ENCODE data around the gene CASZ1.

The CASZ1 gene

DNA sequence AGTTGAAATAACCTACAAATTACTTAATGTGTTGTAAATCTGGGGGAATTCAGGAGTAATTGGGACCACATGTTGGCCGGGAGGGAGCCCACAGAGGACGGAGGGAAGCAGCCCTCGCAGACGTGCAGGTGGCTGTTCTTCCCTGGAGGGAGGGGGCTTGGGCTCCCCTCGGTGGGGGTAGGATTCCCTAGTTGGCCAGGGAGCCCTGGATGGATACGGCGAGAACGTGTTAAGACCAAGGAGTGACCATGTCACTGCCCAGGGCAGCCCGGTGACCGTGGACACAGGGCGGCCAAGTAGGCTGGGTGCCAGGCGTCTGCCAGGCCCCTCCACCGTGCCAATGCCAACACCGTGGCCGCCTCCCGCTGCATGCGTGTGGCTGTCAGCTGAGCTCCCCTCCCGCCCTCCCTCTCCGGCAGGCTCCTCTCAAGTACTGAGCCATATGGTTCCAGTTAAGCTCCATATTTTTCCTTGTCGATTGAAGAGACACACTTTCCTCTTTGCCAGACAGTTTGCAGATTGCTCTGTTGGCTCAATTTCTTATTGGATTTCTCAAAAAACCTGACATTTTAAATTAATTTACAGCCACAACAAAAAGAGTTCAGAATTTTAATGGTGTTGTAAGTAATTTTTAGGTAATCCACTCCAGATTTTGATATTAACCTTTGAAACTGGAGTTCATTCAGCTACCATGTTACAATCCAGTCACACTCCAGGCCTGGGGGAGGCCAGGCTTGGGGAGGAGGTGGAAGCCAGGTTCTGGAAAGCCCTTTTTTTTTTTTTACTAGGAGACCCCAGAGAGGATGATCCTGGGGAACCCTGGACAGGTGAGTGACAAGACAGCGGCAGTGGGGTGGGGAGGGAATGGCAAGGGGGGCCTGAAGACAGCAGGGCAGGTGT lies 71.2 kb downstream of the CASZ1 start:
- no peak for DNase-seq (ENCODE audit: low read depth)

DNA sequence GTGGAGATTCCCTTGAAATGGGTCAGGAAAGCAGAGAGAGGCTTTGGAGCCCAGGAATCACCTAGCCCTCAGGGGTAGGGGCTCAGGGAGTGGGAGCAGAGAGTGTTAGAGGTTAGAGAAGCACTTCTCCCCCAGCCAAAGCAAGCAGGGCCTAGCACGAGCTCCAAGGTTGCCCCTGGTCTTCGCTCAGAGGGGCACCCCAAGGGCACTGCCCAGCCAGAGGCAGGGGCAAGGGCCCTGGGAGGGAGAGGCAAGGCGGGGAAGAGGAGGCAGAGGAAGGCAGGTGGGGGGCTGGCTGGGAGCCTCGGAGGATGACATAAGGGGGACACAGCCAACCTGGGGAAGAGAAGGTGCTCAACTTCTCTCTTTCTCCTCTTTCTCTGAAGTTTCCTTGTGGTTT lies 71.9 kb downstream of the CASZ1 start:
- no peak for DNase-seq (ENCODE audit: low read depth)

DNA sequence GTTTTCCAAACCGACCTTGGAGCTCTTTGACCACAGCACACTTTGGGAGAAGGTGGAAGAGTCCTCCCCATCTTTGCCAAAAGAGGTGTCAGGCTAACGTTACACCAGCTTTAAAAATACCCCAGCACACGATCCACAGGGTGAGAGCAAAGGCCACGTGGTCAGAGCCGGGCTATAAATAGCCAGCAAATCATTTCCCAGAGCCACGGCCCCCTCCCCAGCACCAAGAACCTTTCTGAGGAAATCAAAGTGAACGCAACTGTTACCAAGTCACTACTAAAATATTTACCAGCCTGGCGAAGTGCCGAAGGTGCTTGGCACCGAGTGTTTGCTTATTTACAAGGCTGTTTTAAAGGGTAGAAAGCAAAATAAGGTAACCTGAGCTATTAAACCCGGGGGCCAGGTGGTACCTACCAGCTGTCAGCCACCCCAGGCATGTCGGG lies 72.4 kb downstream of the CASZ1 start:
- no peak for DNase-seq (ENCODE audit: low read depth)

DNA sequence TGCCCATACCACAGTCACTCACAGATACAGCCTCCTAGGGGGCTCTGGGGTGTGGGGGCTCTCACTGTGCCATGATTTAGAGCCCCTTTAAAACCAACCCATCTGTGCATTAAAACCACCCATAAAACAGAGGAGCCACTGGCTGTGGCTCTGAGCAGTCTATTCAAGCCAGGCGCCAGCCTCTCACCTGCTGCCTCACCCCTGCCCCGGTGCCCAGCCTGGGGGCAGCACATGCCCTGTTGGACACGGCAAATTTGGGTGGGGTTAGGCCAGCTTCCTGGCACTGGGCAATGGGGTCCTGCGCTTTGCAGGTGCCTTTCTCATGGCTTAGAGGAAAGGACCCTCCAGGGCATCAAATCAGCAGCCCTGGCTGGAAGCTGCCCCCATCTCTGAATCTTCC lies 73.1 kb downstream of the CASZ1 start:
- DNase-seq (ENCODE audit: low read depth) = no peak

DNA sequence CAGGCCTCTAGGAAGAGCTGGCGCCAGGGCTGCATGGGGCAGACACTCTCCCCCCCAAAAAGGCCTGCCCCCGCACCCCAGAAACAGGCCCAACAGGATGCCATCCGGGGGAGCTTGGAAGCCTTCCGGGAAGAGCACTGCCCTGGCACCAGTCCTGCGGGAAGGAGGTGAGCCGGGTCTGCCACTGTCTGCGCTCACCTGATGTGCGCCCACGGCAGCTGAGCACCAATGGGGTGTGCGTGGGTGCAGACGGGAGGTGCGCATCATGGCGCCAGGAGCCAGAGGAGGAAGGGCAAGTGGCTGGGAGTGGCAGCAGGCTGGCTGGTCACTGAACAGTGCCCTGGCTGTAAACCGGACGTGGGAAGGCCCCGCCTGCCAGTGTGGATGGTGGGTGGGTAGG lies 73.6 kb downstream of the CASZ1 start:
- no peak for DNase-seq (ENCODE audit: low read depth)

DNA sequence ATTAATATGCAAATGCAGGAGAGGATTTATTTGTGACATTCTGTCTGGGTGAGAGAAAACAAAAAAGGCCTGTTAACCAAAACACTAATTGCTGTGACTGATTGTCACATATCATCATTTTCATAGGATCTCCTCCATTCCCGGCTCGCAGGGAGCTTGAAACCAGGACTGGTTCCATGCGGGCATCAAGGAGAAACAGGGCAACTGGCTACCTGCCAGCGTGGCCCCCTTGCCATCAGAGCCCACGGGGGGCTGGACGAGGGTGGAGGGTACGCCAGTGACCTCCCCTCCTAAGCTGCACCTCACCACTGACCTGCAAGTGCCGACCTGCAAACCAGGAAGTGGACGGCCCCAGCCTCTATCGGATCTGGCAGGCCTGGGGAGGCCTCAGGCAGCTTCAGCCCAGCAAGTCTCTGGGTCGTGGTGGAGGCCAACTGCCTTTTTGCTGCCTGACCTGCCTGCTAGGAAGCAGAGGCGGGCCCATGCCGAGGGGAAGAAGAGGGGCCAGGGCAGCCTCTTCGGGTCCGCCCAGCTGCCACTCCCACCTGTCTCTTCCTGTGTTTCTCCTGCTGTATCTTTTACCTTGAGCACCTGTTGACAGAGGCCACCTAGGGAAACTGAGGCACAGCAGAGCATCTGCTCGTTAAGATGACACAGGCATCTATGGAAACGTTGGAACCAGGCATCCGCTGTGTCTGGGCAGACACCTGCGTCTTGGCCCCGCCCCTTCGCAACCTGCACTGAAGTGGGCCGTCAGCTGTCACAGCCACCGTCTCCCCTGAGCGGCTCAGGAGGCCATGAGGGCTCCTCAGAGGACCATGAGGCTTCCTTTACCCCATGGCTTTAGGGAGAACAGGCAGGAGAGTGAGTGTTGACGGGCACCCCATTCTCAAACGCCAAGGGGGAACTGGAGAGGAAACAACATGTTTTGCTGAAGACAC lies 74.8 kb downstream of the CASZ1 start:
- no peak for DNase-seq (ENCODE audit: low read depth)

DNA sequence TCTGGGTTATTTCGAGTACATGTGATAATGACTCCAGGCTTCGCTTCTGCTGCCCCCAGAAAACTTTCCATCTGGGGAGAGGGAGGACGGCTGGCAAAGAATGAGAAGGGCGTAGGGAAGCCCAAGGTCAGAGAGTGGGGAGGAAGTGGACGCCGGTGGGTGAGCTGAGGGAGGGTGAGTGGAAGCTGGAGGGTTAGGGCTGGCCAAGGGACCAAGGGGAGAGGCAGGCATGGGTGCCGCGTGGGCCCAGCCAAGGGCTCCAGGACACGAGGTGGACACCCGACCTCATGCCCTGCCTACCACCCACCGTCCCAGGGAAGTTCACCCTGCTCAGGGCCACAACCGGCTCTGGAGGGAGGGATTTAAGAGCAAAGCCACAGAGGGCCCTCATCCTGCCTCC lies 75.8 kb downstream of the CASZ1 start:
- no peak for DNase-seq (ENCODE audit: low read depth)

DNA sequence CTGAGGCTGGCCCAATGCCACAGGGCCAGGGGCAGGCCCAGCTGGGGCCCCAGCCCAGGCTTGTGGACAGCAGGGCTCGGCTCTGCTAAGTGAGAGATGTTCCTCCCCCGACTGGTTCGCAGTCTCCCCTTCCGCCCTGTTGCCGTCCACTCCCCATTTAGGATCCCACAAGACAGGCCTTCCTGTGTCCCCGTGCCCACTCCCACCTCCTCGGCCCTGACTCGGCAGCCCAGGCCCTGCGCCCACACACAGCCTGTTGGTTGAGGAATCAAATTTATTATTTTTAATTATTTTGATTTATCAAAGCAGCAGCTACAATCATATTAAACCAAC lies 78.4 kb downstream of the CASZ1 start:
- no peak for DNase-seq (ENCODE audit: low read depth)

DNA sequence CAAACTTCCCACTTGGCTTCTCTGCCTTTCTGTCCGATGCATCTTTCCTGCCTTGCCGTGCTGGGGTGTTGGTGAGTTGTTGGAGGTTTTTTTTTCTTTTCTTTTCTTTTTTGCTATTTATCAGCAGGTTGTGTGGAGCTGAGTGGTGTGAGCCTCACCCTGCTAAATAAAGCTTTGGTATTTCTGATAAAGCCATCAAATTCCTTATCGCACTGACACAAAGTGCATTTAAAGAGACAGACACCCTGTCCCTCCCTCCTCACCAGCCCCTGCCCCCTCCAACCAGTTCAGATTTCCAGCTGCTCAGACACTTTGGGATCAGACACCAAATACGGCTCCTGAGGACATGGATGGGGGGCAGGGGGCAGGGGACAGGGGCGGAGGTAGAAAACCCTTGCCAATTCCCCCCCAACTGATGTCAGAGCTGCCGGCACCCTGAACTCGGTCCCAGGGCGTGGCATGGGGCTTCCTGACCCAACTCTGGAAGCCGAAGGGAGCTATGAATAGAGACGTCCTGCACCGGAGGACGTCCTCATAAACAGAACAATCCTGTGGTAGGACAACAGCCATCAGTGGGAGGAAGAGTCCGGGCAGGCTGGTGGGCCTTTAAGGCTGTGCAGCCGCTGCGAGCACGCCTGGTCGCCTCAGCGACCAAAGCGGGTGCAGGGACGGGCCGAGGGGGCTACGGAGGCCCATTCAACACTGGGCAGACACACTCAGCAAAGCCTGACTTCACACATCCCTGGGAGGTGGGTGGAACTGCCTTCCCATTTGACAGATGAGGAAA lies 79.0 kb downstream of the CASZ1 start:
- DNase-seq (ENCODE audit: low read depth) = no peak

DNA sequence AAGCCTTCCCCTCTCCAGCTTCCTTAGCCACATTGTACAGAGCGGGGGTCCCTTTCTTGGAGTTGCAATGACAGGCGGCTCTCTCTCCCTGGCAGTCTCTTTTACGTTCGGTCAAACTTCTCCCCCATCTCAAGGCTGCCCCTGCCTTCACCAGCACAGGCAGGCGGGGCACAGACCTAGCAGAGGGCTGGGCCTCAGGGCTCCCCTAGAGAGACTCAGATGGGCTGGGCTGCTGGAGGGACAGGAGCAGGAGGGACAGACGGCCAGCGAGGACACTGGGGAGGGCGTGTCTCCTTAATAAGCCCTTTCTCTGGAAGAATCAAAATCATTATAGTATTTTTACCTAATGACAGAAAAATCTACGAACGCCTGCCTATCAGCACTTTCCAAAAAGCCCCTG lies 79.6 kb downstream of the CASZ1 start:
- DNase-seq (ENCODE audit: low read depth) = no peak

DNA sequence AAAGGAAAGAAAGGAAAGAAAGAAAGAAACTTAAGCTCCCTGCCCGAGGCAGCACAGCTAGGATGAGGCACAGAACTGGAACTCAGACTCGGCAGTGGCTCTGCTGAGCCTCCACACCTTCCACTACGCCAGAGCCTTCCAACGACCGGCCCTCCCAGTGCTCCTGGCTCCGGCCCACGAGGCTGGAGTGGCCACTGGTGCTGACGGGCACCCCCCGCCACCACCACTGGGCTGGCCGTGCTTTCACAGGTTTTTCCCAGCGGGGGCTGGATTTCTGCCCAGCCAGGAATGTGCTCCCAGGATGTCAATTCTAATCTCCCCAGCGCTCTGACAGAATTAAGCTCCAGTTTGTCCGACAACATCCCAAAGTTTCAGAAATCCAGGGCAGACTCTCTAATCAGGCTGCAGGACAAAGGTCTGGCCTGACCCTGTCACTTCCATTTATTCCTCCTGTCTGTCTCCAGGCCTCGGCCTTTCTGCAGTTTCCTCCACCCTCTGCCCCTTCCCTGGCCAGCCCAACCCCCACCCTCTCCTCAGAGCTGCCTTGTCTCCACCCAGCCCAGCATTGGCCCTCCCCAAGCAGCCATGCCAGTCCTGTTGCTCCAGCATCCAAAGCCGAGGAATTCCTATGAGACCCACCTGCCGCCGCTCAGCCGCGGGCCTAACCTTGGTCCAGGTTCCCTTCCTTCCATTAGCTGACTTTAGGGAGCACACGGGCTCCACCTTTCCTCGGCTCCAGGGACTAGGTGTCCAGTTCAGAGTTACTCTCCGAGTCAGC lies 81.9 kb downstream of the CASZ1 start:
- DNase-seq (ENCODE audit: low read depth) = no peak

DNA sequence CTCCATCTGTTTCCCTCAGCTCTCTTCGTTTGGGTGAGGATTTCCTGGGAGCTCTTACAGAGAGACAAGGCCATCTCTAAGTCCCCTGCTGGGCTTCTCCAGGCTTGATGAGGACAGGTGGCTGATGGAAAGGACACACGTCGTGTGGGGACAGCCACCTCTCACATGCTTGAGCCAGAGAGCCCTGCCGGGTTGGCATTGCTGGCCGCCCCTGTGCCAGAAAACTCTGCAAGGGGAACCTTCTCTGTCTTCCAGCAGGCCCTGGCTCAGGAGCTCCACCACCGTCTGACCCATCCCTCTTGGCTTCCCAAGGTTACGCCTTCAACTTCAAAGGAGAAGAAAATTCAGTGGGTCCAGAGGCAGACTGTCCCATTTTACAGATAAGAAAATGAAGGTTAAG lies 82.8 kb downstream of the CASZ1 start:
- no peak for DNase-seq (ENCODE audit: low read depth)

DNA sequence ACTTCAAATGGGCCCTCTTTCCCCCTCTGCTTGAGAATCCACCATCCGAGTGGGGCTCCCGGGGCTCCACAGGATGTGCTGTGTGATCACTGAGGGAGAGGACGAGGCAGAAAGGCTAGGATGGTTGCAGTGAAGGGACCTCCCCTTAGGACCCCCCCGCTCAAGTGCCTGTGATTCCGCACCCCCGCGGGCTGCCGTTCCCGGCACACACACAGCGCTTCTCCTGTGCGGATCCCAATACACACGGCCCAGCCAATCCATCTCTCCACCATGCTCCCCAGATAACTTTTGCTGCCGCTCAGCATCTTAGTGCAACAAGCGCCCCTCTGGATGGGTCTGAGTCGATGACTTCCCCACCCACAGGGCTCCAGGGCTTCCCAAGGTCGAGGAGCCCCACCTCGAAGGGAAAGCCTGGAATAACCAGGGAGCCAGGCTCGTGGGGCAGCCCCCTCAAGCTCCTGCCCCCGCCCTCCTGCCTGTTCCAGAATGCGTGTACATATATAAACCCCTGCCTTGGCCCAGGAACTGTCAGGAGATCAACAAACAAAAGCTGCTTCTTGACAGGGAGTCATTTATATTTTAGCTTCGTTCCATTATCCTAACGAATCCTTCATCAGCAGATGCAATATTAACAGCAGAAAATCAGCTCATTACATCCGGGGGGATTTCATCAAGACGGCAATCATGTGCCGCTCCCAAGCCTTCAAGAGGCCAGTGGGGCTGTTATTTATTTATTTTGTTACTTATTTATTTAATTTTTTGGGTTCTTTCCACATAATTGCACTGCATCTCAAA lies 83.7 kb downstream of the CASZ1 start:
- no peak for DNase-seq (ENCODE audit: low read depth)

DNA sequence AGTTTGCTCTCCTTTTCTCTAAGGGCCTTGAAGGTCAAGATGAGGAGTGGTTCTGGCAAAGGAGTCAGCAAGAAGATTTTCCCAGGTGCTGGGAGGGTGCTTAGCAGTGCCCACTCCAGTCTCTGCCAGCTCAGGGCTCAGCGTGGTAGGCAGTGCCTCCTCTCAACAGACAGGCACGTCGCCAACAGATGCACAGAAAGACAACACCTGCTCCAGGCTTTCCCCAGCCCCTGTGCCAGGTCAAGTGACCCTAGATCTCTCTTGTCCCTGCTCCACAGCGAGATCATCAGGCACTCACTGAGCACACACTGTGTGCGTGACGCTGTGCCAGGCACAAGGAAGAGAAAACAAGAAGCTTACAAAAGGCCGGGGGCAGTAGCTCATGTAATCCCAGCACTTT lies 86.0 kb downstream of the CASZ1 start:
- no peak for DNase-seq (ENCODE audit: low read depth)

DNA sequence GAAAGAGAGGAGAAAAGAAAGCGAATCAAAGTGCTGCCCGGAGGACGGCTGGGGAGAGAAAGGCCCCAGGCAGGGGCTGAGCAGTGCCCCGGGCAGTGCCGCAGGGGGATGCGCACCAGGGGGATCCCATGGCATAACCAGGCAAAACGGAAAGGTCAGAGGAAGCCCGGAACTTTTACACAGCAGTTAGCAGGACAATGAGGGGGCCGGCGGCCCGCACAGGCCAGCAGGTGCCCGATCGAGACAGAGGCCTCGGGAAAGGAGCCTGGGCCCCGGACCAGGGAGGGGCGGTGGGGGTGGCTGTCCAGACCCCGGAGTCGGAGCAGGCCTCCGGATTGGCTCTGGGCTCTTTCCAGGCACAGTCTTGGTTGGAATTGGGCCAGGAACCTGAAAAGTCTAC lies 86.8 kb downstream of the CASZ1 start:
- no peak for DNase-seq (ENCODE audit: low read depth)

DNA sequence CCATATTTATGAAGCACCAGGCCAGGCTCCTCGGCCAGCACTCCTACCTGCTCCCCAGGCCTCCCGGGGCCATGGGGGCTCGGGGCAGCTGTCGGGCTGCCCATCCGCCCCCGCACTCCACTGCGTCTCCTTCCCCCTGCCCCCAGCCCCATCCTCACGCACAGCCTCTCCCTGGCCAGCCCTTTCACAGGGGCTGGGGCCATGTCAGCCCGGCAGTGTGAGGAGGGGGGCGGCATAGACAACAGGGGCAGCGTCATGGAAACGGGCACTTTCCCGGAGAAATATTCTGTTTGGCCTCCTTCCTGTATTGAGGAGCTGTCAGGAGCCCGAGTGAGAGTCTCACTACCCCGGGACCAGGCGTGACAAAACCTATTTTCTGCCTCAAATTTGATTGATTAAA lies 87.3 kb downstream of the CASZ1 start:
- DNase-seq (ENCODE audit: low read depth) = no peak

DNA sequence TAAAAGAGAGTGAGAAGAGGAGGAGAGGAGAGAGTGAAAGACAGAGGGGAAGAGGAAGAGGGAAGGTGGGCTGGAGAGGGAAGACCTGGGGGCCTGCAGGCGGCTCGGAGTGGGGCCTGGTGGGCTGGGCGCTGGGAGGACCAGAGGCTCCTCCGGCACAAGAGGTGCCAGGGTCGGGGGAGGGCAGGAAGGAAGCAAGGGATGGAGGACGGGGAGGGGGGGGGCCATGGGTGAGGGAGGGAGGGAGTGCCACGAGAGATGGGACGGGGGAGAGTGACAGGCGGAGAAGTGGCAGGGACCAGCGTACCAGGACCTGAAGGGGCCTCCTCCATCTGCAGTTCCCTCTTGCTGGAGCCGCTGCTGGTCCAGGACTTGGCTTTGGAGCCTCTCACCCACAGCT lies 87.7 kb downstream of the CASZ1 start:
- DNase-seq (ENCODE audit: low read depth) = no peak

DNA sequence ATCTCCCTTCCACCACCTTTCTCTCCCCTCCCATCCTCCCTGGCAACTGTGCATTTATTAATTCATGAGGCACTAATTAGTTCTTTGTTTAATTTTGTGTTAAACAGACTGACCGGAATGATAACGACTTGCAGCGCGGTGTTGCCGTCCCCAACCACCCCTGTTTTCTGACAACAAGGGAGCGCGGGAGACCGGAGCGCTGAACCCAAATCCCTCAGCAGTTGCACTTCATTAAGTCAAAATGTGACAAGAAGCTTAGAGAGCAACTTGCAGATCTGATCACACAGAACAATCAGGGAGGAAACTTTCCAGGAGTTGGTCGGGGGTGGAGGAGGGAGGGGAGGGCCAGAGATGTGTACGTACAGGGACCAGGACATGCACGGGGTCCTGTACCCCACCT lies 89.2 kb downstream of the CASZ1 start:
- no peak for DNase-seq (ENCODE audit: low read depth)

DNA sequence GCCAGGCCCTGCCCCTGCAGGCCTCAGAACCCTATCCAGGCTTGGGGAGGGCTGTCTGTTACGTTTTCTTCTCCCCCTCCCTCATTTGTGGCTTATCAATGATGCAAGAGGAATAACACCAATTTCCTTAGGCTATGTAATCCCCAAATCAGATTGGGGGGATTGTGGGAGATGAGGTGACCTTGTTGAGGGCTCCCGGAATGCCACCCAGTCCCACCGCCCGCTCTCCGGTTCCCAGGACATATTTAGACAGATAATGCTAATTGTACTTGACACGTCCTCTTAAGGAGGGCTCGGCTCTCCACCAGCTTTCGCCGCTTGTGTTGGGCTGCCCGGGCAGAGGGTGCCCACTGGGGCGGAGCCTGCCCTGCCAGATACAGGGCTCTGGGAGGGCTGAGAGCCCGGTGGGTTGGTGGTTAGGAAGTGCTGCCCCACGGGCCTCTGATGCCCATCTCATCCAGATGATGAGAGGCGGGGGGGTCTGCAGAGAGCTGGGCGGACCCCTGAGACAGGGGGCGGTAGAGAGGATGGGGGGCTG lies 90.0 kb downstream of the CASZ1 start:
- DNase-seq (ENCODE audit: low read depth) = no peak

DNA sequence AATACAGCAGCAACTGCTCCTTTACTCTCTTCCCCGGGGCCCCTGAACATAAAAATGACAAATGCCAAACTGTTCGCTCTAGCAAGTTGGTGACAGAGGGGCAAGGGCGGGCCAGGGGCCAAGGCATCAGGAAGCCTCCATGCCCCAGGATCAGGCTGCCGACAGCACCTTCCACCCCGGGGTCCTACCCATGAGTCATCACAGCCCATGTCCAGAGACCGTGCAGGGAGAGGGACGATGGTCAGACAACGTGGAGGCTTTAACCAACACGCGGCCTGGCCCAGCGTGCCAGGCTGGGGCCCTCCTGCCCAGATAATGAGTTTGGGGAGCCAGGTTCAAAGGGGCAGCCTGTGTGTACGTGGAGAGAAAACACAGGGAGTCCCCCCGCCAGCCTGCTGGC lies 90.5 kb downstream of the CASZ1 start:
- no peak for DNase-seq (ENCODE audit: low read depth)

All from T follicular helper cell (primary cell).